HepG2 (cell line): Measurements from ENCODE around the gene CKAP2L. TPM values are rescaled to one million over a fixed set of nuclear protein-coding genes. Genes with fewer than 3 reads are reported as not detected.

Experiments used
- AGO1 ChIP-seq: fragments of 200-400 bp; formaldehyde crosslinking; IDR thresholded peaks from 2 replicates; pipeline ENCODE4 v1.6.1; 2017; ENCODE audit warnings: mild to moderate bottlenecking, low read depth, low read length, moderate library complexity; ENCODE audit not compliant: poor library complexity, severe bottlenecking
- AKAP8 ChIP-seq: sonication (generic); formaldehyde crosslinking; IDR thresholded peaks from 2 replicates; pipeline ENCODE4 v1.5.1; 2020; ENCODE audit warnings: mild to moderate bottlenecking, missing genetic modification reagents
- ATRX ChIP-seq: sonication (generic); formaldehyde crosslinking; IDR thresholded peaks from 2 replicates; pipeline ENCODE4 v1.4.0; 2020; ENCODE audit warnings: missing genetic modification reagents, borderline replicate concordance
- CCAR2 ChIP-seq: fragments of 200-400 bp; formaldehyde crosslinking; optimal IDR thresholded peaks from 2 replicates; pipeline ENCODE3; 2018; ENCODE audit warnings: low read depth, mild to moderate bottlenecking, low read length, moderate library complexity
- FIP1L1 ChIP-seq: fragments of 200-400 bp; formaldehyde crosslinking; IDR thresholded peaks from 2 replicates; pipeline ENCODE4 v1.6.1; 2018; ENCODE audit warnings: low read depth, mild to moderate bottlenecking, low read length, moderate library complexity, borderline replicate concordance; ENCODE audit not compliant: insufficient read depth
- FOSL1 ChIP-seq: sonication (generic); formaldehyde crosslinking; IDR thresholded peaks from 2 replicates; pipeline ENCODE4 v1.9.0; 2021; ENCODE audit warnings: missing genetic modification reagents, borderline replicate concordance
- GMEB1 ChIP-seq: sonication (generic); formaldehyde crosslinking; IDR thresholded peaks from 2 replicates; pipeline ENCODE4 v1.5.1; 2020; ENCODE audit warnings: missing genetic modification reagents, mild to moderate bottlenecking, borderline replicate concordance
- GMEB2 ChIP-seq: IDR thresholded peaks from 2 replicates; pipeline ENCODE4 v1.6.1; 2016; ENCODE audit warnings: missing biosample characterization, missing genetic modification reagents, low read depth
- MAZ ChIP-seq, 2 experiments: sonication (generic) in 1 of 2; formaldehyde crosslinking in 1 of 2; IDR thresholded peaks; 2 replicates each; pipeline versions ENCODE4 v1.5.0 to v1.6.1; 2012 to 2020; ENCODE audit warnings: low read depth in 2 of 2, mild to moderate bottlenecking in 2 of 2, borderline replicate concordance in 1 of 2, improper control_type of control experiment in 1 of 2, low read length in 1 of 2, missing genetic modification reagents in 1 of 2, moderate library complexity in 1 of 2
- MEIS1 ChIP-seq: sonication (generic); formaldehyde crosslinking; IDR thresholded peaks from 2 replicates; pipeline ENCODE4 v1.9.0; 2021; ENCODE audit warnings: mild to moderate bottlenecking, missing genetic modification reagents, moderate library complexity, borderline replicate concordance
- RBFOX2 ChIP-seq: fragments of 200-400 bp; formaldehyde crosslinking; IDR thresholded peaks from 2 replicates; pipeline ENCODE4 v1.6.1; 2017; ENCODE audit warnings: low read depth, mild to moderate bottlenecking, low read length
- SRY ChIP-seq: sonication (generic); formaldehyde crosslinking; IDR thresholded peaks from 2 replicates; pipeline ENCODE4 v1.8.0; 2022; ENCODE audit warnings: mild to moderate bottlenecking, missing genetic modification reagents
- STAT5B ChIP-seq: sonication (generic); formaldehyde crosslinking; IDR thresholded peaks from 2 replicates; pipeline ENCODE4 v1.4.0; 2020; ENCODE audit warnings: missing genetic modification reagents
- WIZ ChIP-seq: sonication (generic); formaldehyde crosslinking; IDR thresholded peaks from 2 replicates; pipeline ENCODE4 v1.5.1; 2020; ENCODE audit warnings: mild to moderate bottlenecking, missing genetic modification reagents
- ZFP91 ChIP-seq: sonication (generic); formaldehyde crosslinking; IDR thresholded peaks from 2 replicates; pipeline ENCODE4 v1.9.0; 2022; ENCODE audit warnings: missing genetic modification reagents, mild to moderate bottlenecking, borderline replicate concordance
- ZGPAT ChIP-seq: IDR thresholded peaks from 2 replicates; pipeline ENCODE4 v1.6.1; 2016; ENCODE audit warnings: mild to moderate bottlenecking
- ZNF484 ChIP-seq: sonication (generic); formaldehyde crosslinking; IDR thresholded peaks from 2 replicates; pipeline ENCODE4 v1.5.1; 2020; ENCODE audit warnings: mild to moderate bottlenecking, low read depth, missing genetic modification reagents, borderline replicate concordance
- ZNF510 ChIP-seq: sonication (generic); formaldehyde crosslinking; IDR thresholded peaks from 2 replicates; pipeline ENCODE4 v1.4.0; 2020; ENCODE audit warnings: low read depth, mild to moderate bottlenecking, missing genetic modification reagents
- ZNF552 ChIP-seq: sonication (generic); formaldehyde crosslinking; IDR thresholded peaks from 2 replicates; pipeline ENCODE4 v1.9.0; 2022; ENCODE audit warnings: missing genetic modification reagents, mild to moderate bottlenecking, borderline replicate concordance
- ZNF614 ChIP-seq: IDR thresholded peaks from 2 replicates; pipeline ENCODE4 v1.6.1; 2018; ENCODE audit warnings: missing biosample characterization, missing genetic modification reagents, inconsistent platforms, borderline replicate concordance
- ZNF7 ChIP-seq: IDR thresholded peaks from 2 replicates; pipeline ENCODE4 v1.6.1; 2016; ENCODE audit warnings: missing biosample characterization, missing genetic modification reagents
- ZNF737 ChIP-seq: sonication (generic); formaldehyde crosslinking; IDR thresholded peaks from 2 replicates; pipeline ENCODE4 v1.5.0; 2020; ENCODE audit warnings: missing genetic modification reagents, mild to moderate bottlenecking, borderline replicate concordance
- polyA plus RNA-seq, 8 experiments: library from polyadenylated mRNA; depleted of rRNA in 3 of 8; stranded (reverse) in 7 of 8; unstranded in 1 of 8; fragments of >200 nt; fragmentation: Illumina TruSeq in 4 of 8; extraction: Trizol in 4 of 8; gene quantifications; 2 replicates each; pipeline versions ENCODE4 v1.2.1 to v1.2.3, GENCODE V29; 2011 to 2016; ENCODE audit warnings: low read depth in 4 of 8, missing spikeins in 1 of 8, mixed read lengths in 1 of 8; ENCODE audit not compliant: insufficient read depth in 1 of 8
- total RNA-seq, 5 experiments: library from RNA; depleted of rRNA; stranded (reverse); fragments of >200 nt; fragmentation: Illumina TruSeq; extraction: Trizol; gene quantifications; 2 replicates each; pipeline ENCODE4 v1.2.3, GENCODE V29; 2016; ENCODE audit warnings: low read depth in 1 of 5

The CKAP2L gene
- total and polyA plus RNA-seq, 2 of the 13 experiments (the other 11 are each of a cell fraction or from before 2014, with no cell fraction given): 7.1 to 9.5 TPM

- TF ChIP-seq MAZ (IDR thresholded peaks at IDR 0.05; ENCODE audit: borderline replicate concordance, low read depth, low read length) (no peak), MAZ (CRISPR knock-in tag; IDR thresholded peaks at IDR 0.05; ENCODE audit: low read depth) (peak; percentile 67), ZNF614 (CRISPR knock-in tag) (peak; percentile 88), AGO1 (peak; percentile 65), ZNF484 (CRISPR knock-in tag) (no peak), SRY (no peak), WIZ (no peak), MEIS1 (no peak; the same call in 1 of the 2 replicates), ZNF7 (CRISPR knock-in tag) (no peak), RBFOX2 (no peak), STAT5B (CRISPR knock-in tag) (no peak), FIP1L1 (no peak), FOSL1 (CRISPR knock-in tag) (no peak), ZGPAT (peak; percentile 69; the same call in 1 of the 2 replicates), ATRX (CRISPR knock-in tag) (no peak), ZNF737 (CRISPR knock-in tag) (no peak), ZNF552 (CRISPR knock-in tag) (no peak), GMEB2 (CRISPR knock-in tag) (no peak), ZNF510 (CRISPR knock-in tag) (peak; percentile 83; the same call in 1 of the 2 replicates), AKAP8 (CRISPR knock-in tag) (no peak), GMEB1 (CRISPR knock-in tag) (peak; percentile 32; the same call in 1 of the 2 replicates), CCAR2 (no peak), ZFP91 (CRISPR knock-in tag) (peak; percentile 82)
Measured at GRCh38 chr2:112726487-112727190, 37.8 kb downstream of the CKAP2L start (continued).
